H1 (cell line): Measurements from ENCODE around the gene DCLK1. TPM values are rescaled to one million over a fixed set of nuclear protein-coding genes. Genes with fewer than 3 reads are reported as not detected.

Experiments used
- CTCF ChIA-PET: fragments of 300-600 bp; sonication (Branson Sonifier 250); formaldehyde crosslinking; loops from one replicate; lab custom pipeline; 2021; ENCODE audit not compliant: partially characterized antibody; lab: Charles Lee
- POLR2A ChIA-PET: fragments of 300-600 bp; sonication (Branson Sonifier 250); formaldehyde crosslinking; loops from one replicate; lab custom pipeline; 2021; ENCODE audit warnings: inconsistent platforms; ENCODE audit not compliant: partially characterized antibody; lab: Charles Lee
- DNase-seq, 2 experiments: peaks; one replicate each; pipeline versions ENCODE4 v3.0.0 to v3.0.0-alpha.2; 2010 to 2022; ENCODE audit warnings: low spot score in 2 of 2, low read depth in 1 of 2, mixed read lengths in 1 of 2
- FAIRE-seq: peaks from 2 replicates; lab custom pipeline; 2011; peaks lifted over from hg19 to GRCh38; lab: Jason Lieb, UNC
- H2AFZ ChIP-seq: 2 replicates; pipeline ENCODE4 v1.8.1; 2012; ENCODE audit warnings: low read length, inconsistent platforms
- H2AK5ac ChIP-seq: 2 replicates; pipeline ENCODE4 v1.6.1; 2013; ENCODE audit warnings: low read depth, low read length
- H2BK120ac ChIP-seq: replicated peaks from 2 replicates; pipeline ENCODE3; 2013; ENCODE audit warnings: low read depth, low read length, inconsistent platforms
- H2BK12ac ChIP-seq: 2 replicates; pipeline ENCODE4 v1.6.1; 2013; ENCODE audit warnings: low read depth, low read length
- H2BK15ac ChIP-seq: 2 replicates; pipeline ENCODE4 v1.6.1; 2013; ENCODE audit warnings: low read length
- H2BK20ac ChIP-seq: 2 replicates; pipeline ENCODE4 v1.6.1; 2013; ENCODE audit warnings: low read length
- H2BK5ac ChIP-seq: 2 replicates; pipeline ENCODE4 v1.6.1; 2013; ENCODE audit warnings: low read depth, low read length
- H3K14ac ChIP-seq: 2 replicates; pipeline ENCODE4 v1.6.1; 2013; ENCODE audit warnings: inconsistent platforms; ENCODE audit not compliant: insufficient read length
- H3K18ac ChIP-seq: 2 replicates; pipeline ENCODE4 v1.6.1; 2013; ENCODE audit warnings: low read length; ENCODE audit errors: extremely low read depth
- H3K23ac ChIP-seq: 2 replicates; pipeline ENCODE4 v1.6.1; 2013; ENCODE audit warnings: inconsistent platforms; ENCODE audit not compliant: insufficient read length
- H3K23me2 ChIP-seq: 2 replicates; pipeline ENCODE4 v1.6.1; 2013; ENCODE audit warnings: low read depth, low read length
- H3K27ac ChIP-seq: 2 replicates; pipeline ENCODE4 v1.6.1; 2011; ENCODE audit warnings: low read depth, low read length, inconsistent platforms
- H3K27me3 ChIP-seq, 4 experiments: replicated peaks in 1 of 4; 1 replicate in 1 of 4; 2 replicates in 3 of 4; pipeline versions ENCODE4 v1.6.1 to v1.8.1; 2011 to 2013; ENCODE audit warnings: low read length in 3 of 4, mild to moderate bottlenecking in 3 of 4, inconsistent platforms in 2 of 4, mixed read lengths in 2 of 4, moderate library complexity in 1 of 4; ENCODE audit not compliant: control insufficient read depth in 3 of 4, insufficient read depth in 3 of 4; ENCODE audit errors: extremely low read depth in 1 of 4
- H3K36me3 ChIP-seq, 4 experiments: 2 replicates each; pipeline versions ENCODE4 v1.6.1 to v1.8.1; 2011 to 2013; ENCODE audit warnings: mild to moderate bottlenecking in 4 of 4, low read length in 3 of 4, moderate library complexity in 2 of 4, control low read depth in 1 of 4, inconsistent platforms in 1 of 4; ENCODE audit not compliant: insufficient read depth in 4 of 4, control insufficient read depth in 2 of 4
- H3K4ac ChIP-seq: replicated peaks from 2 replicates; pipeline ENCODE3; 2013; ENCODE audit warnings: low read length, low read depth, mixed read lengths, inconsistent platforms; ENCODE audit not compliant: insufficient read length
- H3K4me1 ChIP-seq, 4 experiments: replicated peaks in 1 of 4; 1 replicate in 1 of 4; 2 replicates in 3 of 4; pipeline versions ENCODE4 v1.6.1 to v1.8.1; 2011 to 2013; ENCODE audit warnings: low read length in 3 of 4, inconsistent platforms in 2 of 4, mixed read lengths in 1 of 4; ENCODE audit not compliant: insufficient read depth in 4 of 4, control insufficient read depth in 3 of 4
- H3K4me2 ChIP-seq, 2 experiments: 2 replicates each; pipeline versions ENCODE4 v1.6.1 to v1.8.1; 2011 to 2013; ENCODE audit warnings: low read depth in 2 of 2, low read length in 2 of 2, control low read depth in 1 of 2, inconsistent platforms in 1 of 2, mild to moderate bottlenecking in 1 of 2; ENCODE audit not compliant: insufficient read depth in 1 of 2
- H3K4me3 ChIP-seq, 4 experiments: fragments of 200-600, 300-600 bp in 1 of 4; sonication (generic), shearing (Covaris generic), sonication (Bioruptor Twin) in 1 of 4; 2 replicates each; pipeline versions ENCODE4 v1.5.1 to v1.8.1; 2011 to 2016; ENCODE audit warnings: low read length in 4 of 4, low read depth in 3 of 4, control low read depth in 2 of 4, inconsistent platforms in 2 of 4, mild to moderate bottlenecking in 2 of 4, mixed read lengths in 1 of 4, moderate library complexity in 1 of 4; ENCODE audit not compliant: insufficient read depth in 2 of 4; ENCODE audit errors: extremely low read depth in 1 of 4
- H3K56ac ChIP-seq: replicated peaks from 2 replicates; pipeline ENCODE3; 2013; ENCODE audit warnings: low read depth, mild to moderate bottlenecking, mixed read lengths, low read length, inconsistent platforms; ENCODE audit not compliant: insufficient read length
- H3K79me1 ChIP-seq: 2 replicates; pipeline ENCODE4 v1.6.1; 2013; ENCODE audit warnings: low read depth, low read length, control low read depth
- H3K79me2 ChIP-seq, 2 experiments: 2 replicates each; pipeline versions ENCODE4 v1.6.1 to v1.8.1; 2012 to 2013; ENCODE audit warnings: low read length in 2 of 2, mild to moderate bottlenecking in 2 of 2, inconsistent platforms in 1 of 2; ENCODE audit not compliant: insufficient read depth in 2 of 2, control insufficient read depth in 1 of 2
- H3K9ac ChIP-seq, 4 experiments: replicated peaks in 1 of 4; 1 replicate in 1 of 4; 2 replicates in 3 of 4; pipeline versions ENCODE4 v1.6.1 to v1.8.1; 2011 to 2013; ENCODE audit warnings: low read depth in 3 of 4, low read length in 3 of 4, control low read depth in 2 of 4, mild to moderate bottlenecking in 2 of 4, moderate library complexity in 2 of 4, inconsistent platforms in 1 of 4; ENCODE audit errors: extremely low read depth in 1 of 4
- H3K9me3 ChIP-seq, 2 experiments: 2 replicates each; pipeline versions ENCODE4 v1.6.1 to v1.8.1; 2012 to 2013; ENCODE audit warnings: mild to moderate bottlenecking in 2 of 2, moderate library complexity in 2 of 2, control low read depth in 1 of 2, inconsistent platforms in 1 of 2, low read depth in 1 of 2, low read length in 1 of 2, mixed read lengths in 1 of 2; ENCODE audit not compliant: insufficient read depth in 2 of 2
- H4K20me1 ChIP-seq, 2 experiments: replicated peaks in 1 of 2; 2 replicates each; pipeline versions ENCODE3 to v1.8.1; 2011 to 2013; ENCODE audit warnings: inconsistent platforms in 2 of 2, low read length in 2 of 2, mild to moderate bottlenecking in 1 of 2; ENCODE audit not compliant: insufficient read depth in 2 of 2, control insufficient read depth in 1 of 2
- H4K5ac ChIP-seq: 2 replicates; pipeline ENCODE4 v1.6.1; 2013; ENCODE audit warnings: low read length, low read depth, mixed read lengths, inconsistent platforms; ENCODE audit not compliant: insufficient read length
- H4K8ac ChIP-seq: 2 replicates; pipeline ENCODE4 v1.8.0; 2013; ENCODE audit warnings: mild to moderate bottlenecking, moderate library complexity, low read length, inconsistent platforms; ENCODE audit not compliant: insufficient read depth; ENCODE audit errors: extremely low read depth
- H4K91ac ChIP-seq: replicated peaks from 2 replicates; pipeline ENCODE3; 2013; ENCODE audit warnings: low read length, mixed read lengths, inconsistent platforms; ENCODE audit not compliant: insufficient read length
- KDM1A ChIP-seq: fragments of 200-600, 300-600 bp; sonication (generic); IDR thresholded peaks from 2 replicates; pipeline ENCODE4 v1.7.1; 2016; ENCODE audit warnings: mild to moderate bottlenecking, low read length, borderline replicate concordance
- WGBS, 2 experiments: shearing (Covaris generic) in 1 of 2; methylation state at CpG; one replicate each; pipeline versions ENCODE4 v1.1.6 to v1.1.7; 2013 to 2015; ENCODE audit warnings: low lambda C conversion rate in 2 of 2, mixed read lengths in 2 of 2, inconsistent platforms in 1 of 2, low coverage in 1 of 2, missing lambda C conversion rate in 1 of 2; ENCODE audit not compliant: insufficient replicate concordance in 2 of 2, insufficient coverage in 1 of 2, insufficient read length in 1 of 2; ENCODE audit errors: extremely low coverage in 1 of 2, missing lambda C conversion rate in 1 of 2; 5-methylcytosine and 5-hydroxymethylcytosine counted together
- polyA plus RNA-seq, 7 experiments: library from polyadenylated mRNA; depleted of rRNA in 3 of 7; stranded (reverse) in 5 of 7; unstranded in 2 of 7; fragments of >200 nt in 5 of 7; fragments of 200-250 nt in 2 of 7; gene quantifications; 1 replicate in 5 of 7; 2 replicates in 1 of 7; 4 replicates in 1 of 7; pipeline versions ENCODE4 v1.2.1 to v1.2.3, GENCODE V29; 2011 to 2013; ENCODE audit warnings: missing spikeins in 2 of 7, mixed read lengths in 2 of 7
- total RNA-seq: library from RNA; stranded (reverse); fragmentation: NEBNext Ultra II Directional; extraction: Animal tissue kit (Norgen Biotek cat#: 25700); gene quantifications from 2 replicates; pipeline ENCODE4 v1.2.1, GENCODE V29; 2021

The DCLK1 gene
- total and polyA plus RNA-seq, 2 of the 8 experiments (the other 6 are each of a cell fraction or from before 2014, with no cell fraction given) = 22.8 to 41.0 TPM

DNA sequence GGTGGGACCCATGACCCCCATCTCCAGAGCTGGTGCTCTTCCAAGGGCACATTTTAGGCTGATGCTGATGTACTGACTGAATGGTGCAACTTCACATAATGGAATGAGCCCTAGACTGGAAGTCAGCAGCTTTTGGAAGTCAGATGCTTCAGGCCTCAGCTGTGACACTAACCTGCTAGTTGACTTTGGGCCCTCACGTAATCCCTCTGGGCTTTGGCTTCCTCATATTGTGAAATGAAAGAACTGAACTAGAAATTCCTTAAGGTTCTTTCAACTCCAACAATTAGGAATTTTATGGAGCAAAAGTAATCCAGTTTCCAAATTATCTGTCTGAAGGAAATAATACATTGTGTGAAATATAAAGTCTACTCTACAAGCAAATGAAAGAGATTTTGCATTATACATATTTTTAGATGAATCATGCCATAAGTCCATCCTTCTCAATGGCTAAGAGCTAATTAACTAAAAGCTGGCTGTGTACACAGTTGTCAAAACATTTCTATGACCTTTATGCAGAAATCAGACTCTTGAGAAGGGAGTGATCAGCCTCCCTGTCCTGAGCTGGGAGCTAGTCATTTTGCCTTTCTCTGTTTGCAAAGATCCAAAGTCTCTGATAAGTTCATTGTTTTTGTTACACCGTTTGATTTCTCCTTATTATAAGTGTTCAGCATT, 204.2 kb downstream of the DCLK1 start:
- TF ChIP-seq KDM1A = no peak
- no peaks in the 10 kb centered on the region for H3K27me3 ChIP-seq
- H2BK120ac ChIP-seq = no peak overlapping the region
- no peak overlapping the region for H3K18ac ChIP-seq
- no peak overlapping the region for H3K4ac ChIP-seq
- H4K8ac ChIP-seq = no peak overlapping the region
- no peak overlapping the region for H3K4me2 ChIP-seq
- 0 out of 4 replicates have a peak, but pooled peaks cover 0 to 2% of the 10 kb centered on the region in 2 experiments for H3K9me3 ChIP-seq
- no peaks in the 10 kb centered on the region for H3K79me2 ChIP-seq
- H3K9ac ChIP-seq = no peak overlapping the region
- no peak overlapping the region for H2BK15ac ChIP-seq
- H4K20me1 ChIP-seq = no peaks in the 10 kb centered on the region
- H3K4me3 ChIP-seq = no peak overlapping the region
- H2BK20ac ChIP-seq = no peak overlapping the region
- H3K56ac ChIP-seq = no peak overlapping the region
- POLR2A ChIA-PET = no interaction called here
- DNase-seq (no peak), FAIRE-seq (no peak)
- H3K4me1 ChIP-seq = no peaks in the 10 kb centered on the region; a peak in 1 of 7 replicates
- H3K14ac ChIP-seq = no peak overlapping the region
- H2AK5ac ChIP-seq = no peak overlapping the region
- H3K36me3 ChIP-seq = no peaks in the 10 kb centered on the region; a peak in 2 of 8 replicates
- no peak overlapping the region for H2BK12ac ChIP-seq
- no peak overlapping the region for H2BK5ac ChIP-seq
- 88% methylated on average over 2 of the region's 2 CpGs; no CpG with 5 or more reads in 1 of the 2 experiments for WGBS, 2 experiments
- H3K23me2 ChIP-seq = no peaks in the 10 kb centered on the region
- no peak overlapping the region for H3K27ac ChIP-seq
- CTCF ChIA-PET = interaction anchor here (0.6 to 1.0 kb wide), 3 partner anchors 15 to 182 kb away, joined by 3 to 4 read pairs (median 3); no protein-coding TSS in a partner anchor
- no peak overlapping the region for H3K23ac ChIP-seq
- no peaks in the 10 kb centered on the region for H3K79me1 ChIP-seq
- no peak overlapping the region for H4K5ac ChIP-seq
- H2AFZ ChIP-seq = no peak overlapping the region
- no peak overlapping the region for H4K91ac ChIP-seq
